WTC11 (cell line): ENCODE measurements around the gene MIGA2. TPM values are rescaled to one million over a fixed set of nuclear protein-coding genes. Genes with fewer than 3 reads are reported as not detected.

Experiments
- ATAC-seq: fragments of 200-7000 bp; cut with Tn5 transposase; 2 replicates; pipeline ENCODE4 v1.10.0; 2021; ENCODE audit warnings: mild to moderate bottlenecking, moderate library complexity
- CTCF ChIA-PET: fragments of 300-600 bp; sonication (Branson Sonifier 250); formaldehyde crosslinking; loops from one replicate; lab custom pipeline; 2021; ENCODE audit warnings: antibody characterized with exemption; lab: Charles Lee
- POLR2A ChIA-PET: fragments of 350-600 bp; sonication (Branson Sonifier 250); formaldehyde crosslinking; loops from one replicate; lab custom pipeline; 2021; ENCODE audit warnings: antibody characterized with exemption; lab: Charles Lee
- DNase-seq: peaks from one replicate; pipeline ENCODE4 v3.0.0; 2021; ENCODE audit warnings: low spot score
- H3K27ac Mint-ChIP-seq: 2 replicates; pipeline ENCODE4 v1.8.0; 2021; ENCODE audit warnings: mixed read lengths
- H3K27me3 Mint-ChIP-seq: 2 replicates; pipeline ENCODE4 v1.8.0; 2021; ENCODE audit warnings: low read depth, mild to moderate bottlenecking, moderate library complexity, mixed read lengths
- H3K36me3 Mint-ChIP-seq: 2 replicates; pipeline ENCODE4 v1.8.0; 2021; ENCODE audit warnings: mixed read lengths
- H3K4me1 Mint-ChIP-seq: 2 replicates; pipeline ENCODE4 v1.8.0; 2022; ENCODE audit warnings: mixed read lengths
- H3K4me3 Mint-ChIP-seq: 2 replicates; pipeline ENCODE4 v1.8.0; 2021; ENCODE audit warnings: mild to moderate bottlenecking, moderate library complexity, mixed read lengths
- H3K9me3 Mint-ChIP-seq: 2 replicates; pipeline ENCODE4 v1.8.0; 2021; ENCODE audit warnings: mixed read lengths
- EMX1 ChIP-seq: fragments of 250-450 bp; sonication (Bioruptor Pico); IDR thresholded peaks from 2 replicates; pipeline ENCODE4 v1.8.0; 2021; ENCODE audit warnings: mild to moderate bottlenecking
- MXD4 ChIP-seq: fragments of 250-450 bp; sonication (Bioruptor Pico); IDR thresholded peaks from 2 replicates; pipeline ENCODE4 v1.8.0; 2021; ENCODE audit warnings: mild to moderate bottlenecking, moderate library complexity, borderline replicate concordance
- NFATC4 ChIP-seq: fragments of 250-450 bp; sonication (Bioruptor Pico); IDR thresholded peaks from 2 replicates; pipeline ENCODE4 v1.9.0; 2021; ENCODE audit warnings: mild to moderate bottlenecking
- NR3C1 ChIP-seq: sonication (generic); formaldehyde crosslinking; conservative IDR thresholded peaks from 2 replicates; pipeline ENCODE4 v1.8.1; 2023; ENCODE audit warnings: low read depth, mild to moderate bottlenecking, missing genetic modification reagents
- RELA ChIP-seq: sonication (generic); formaldehyde crosslinking; IDR thresholded peaks from 2 replicates; pipeline ENCODE4 v1.8.1; 2022; ENCODE audit warnings: missing genetic modification reagents, mild to moderate bottlenecking, borderline replicate concordance
- RORB ChIP-seq: fragments of 250-450 bp; sonication (Bioruptor Pico); IDR thresholded peaks from 2 replicates; pipeline ENCODE4 v1.9.0; 2021; ENCODE audit warnings: mild to moderate bottlenecking
- SP1 ChIP-seq: sonication (generic); formaldehyde crosslinking; conservative IDR thresholded peaks from 2 replicates; pipeline ENCODE4 v1.8.1; 2022; ENCODE audit warnings: missing genetic modification reagents
- TCF7 ChIP-seq: sonication (generic); formaldehyde crosslinking; IDR thresholded peaks from 2 replicates; pipeline ENCODE4 v1.8.0; 2022; ENCODE audit warnings: mild to moderate bottlenecking, low read depth, missing genetic modification reagents, moderate library complexity
- ZNF232 ChIP-seq: sonication (generic); formaldehyde crosslinking; IDR thresholded peaks from 2 replicates; pipeline ENCODE4 v1.8.0; 2022; ENCODE audit warnings: mild to moderate bottlenecking, missing genetic modification reagents
- total RNA-seq: library from RNA; stranded (reverse); gene quantifications from 3 replicates; pipeline ENCODE4 v1.2.3, GENCODE V29; 2021
- TF ChIP-seq, protein P1 (sequence below): fragments of 200-600 bp; IDR thresholded peaks from 2 replicates; pipeline ENCODE4 v1.8.0; 2022; ENCODE audit warnings: antibody characterized with exemption
- TF ChIP-seq, protein P2 (sequence below): sonication (generic); formaldehyde crosslinking; IDR thresholded peaks from 2 replicates; pipeline ENCODE4 v1.8.1; 2023; ENCODE audit warnings: mild to moderate bottlenecking, missing genetic modification reagents, moderate library complexity
- TF ChIP-seq, protein P3 (sequence below): sonication (generic); formaldehyde crosslinking; IDR thresholded peaks from 2 replicates; pipeline ENCODE4 v1.8.0; 2023; ENCODE audit warnings: missing genetic modification reagents
- TF ChIP-seq, protein P4 (sequence below): sonication (generic); formaldehyde crosslinking; IDR thresholded peaks from 2 replicates; pipeline ENCODE4 v1.8.1; 2022; ENCODE audit warnings: low read depth, missing genetic modification reagents, borderline replicate concordance
- TF ChIP-seq, protein P5 (sequence below): sonication (generic); formaldehyde crosslinking; IDR thresholded peaks from 2 replicates; pipeline ENCODE4 v1.8.0; 2023; ENCODE audit warnings: missing genetic modification reagents, mild to moderate bottlenecking, borderline replicate concordance
- TF ChIP-seq, protein P6 (sequence below): fragments of 250-450 bp; sonication (Bioruptor Pico); IDR thresholded peaks from 2 replicates; pipeline ENCODE4 v1.8.0; 2021; ENCODE audit warnings: mild to moderate bottlenecking
- TF ChIP-seq, protein P7 (sequence below): sonication (generic); formaldehyde crosslinking; IDR thresholded peaks from 2 replicates; pipeline ENCODE4 v1.8.1; 2023; ENCODE audit warnings: mild to moderate bottlenecking, moderate library complexity, missing genetic modification reagents
- TF ChIP-seq, protein P8 (sequence below): sonication (generic); formaldehyde crosslinking; IDR thresholded peaks from 2 replicates; pipeline ENCODE4 v1.8.0; 2023; ENCODE audit warnings: mild to moderate bottlenecking, missing genetic modification reagents

Gene MIGA2
- total RNA-seq, 1 experiment from 2014 or later: 61.7 TPM

DNA sequence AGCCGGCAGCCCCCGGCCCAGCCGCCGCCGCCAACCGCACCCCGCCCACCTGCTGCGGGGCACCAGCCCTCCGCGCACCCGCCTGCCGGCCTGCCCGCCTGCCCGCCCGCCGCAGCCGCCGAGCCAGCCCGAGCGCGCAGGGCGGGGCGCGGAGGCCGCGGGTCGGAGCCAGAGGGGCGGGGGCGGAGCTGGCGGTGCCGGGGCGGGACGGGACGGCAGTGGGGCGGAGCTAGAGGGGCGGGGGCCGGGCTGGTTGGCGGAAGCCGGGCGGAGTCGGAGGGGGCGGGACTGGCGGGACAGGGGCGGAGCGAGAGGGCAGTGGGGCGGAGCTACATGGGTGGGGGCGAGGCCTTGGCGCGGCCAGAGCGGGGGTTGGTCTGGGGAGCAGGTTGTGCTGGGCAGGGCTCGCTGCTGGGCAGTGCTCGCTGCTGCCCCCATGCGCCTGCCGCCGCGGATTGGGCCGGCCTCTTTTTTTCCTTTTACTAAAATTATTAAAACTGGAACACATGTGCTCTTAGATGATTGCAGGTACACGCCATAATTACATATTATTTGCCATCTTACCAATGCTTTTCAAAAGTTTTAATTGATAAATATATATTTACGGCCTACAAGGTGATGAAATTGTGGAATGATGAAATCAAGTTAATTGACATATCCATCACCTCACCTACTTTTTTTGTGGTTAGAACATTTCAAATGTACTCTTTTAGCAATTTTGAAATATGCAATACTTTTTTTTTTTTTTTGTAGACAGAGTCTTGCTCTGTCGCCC, 8.0 kb upstream of the MIGA2 start, which contains the start of gene SH3GLB2:
TSS of gene SH3GLB2 (minus strand) at position 140 of the 775 bp plus-strand sequence. CDS start 177 bp downstream, outside the sequence.
- DNase-seq (peak; percentile 96), ATAC-seq (peak; percentile 94)
- Mint-ChIP-seq H3K4me1 (peaks cover 23% of the 10 kb centered on the region), H3K27me3 (no peaks in the 10 kb centered on the region), H3K36me3 (no peaks in the 10 kb centered on the region), H3K9me3 (no peaks in the 10 kb centered on the region), H3K4me3 (peak within 1 kb of the TSS; percentile 83), H3K27ac (peak within 1 kb of the TSS; percentile 84)
- CTCF ChIA-PET: interaction anchor here (0.5 to 2.2 kb wide), 64 partner anchors 8 to 859 kb away, joined by 3 to 28 read pairs (median 4); partner anchors contain the start of genes CRAT, DOLPP1, ENDOG and GOLGA2
- POLR2A ChIA-PET: interaction anchor here (0.6 to 0.7 kb wide), 3 partner anchors 98 to 210 kb away, joined by 3 to 4 read pairs (median 3); partner anchors contain the start of genes ENDOG and SPOUT1
- TF ChIP-seq TCF7 (no peak), RELA (no peak), EMX1 (CRISPR knock-in tag) (no peak), ZNF232 (CRISPR knock-in tag) (no peak), SP1 (peak; percentile 77; the same call in 1 of the 2 replicates), NR3C1 (CRISPR knock-in tag) (no peak)
- TF ChIP-seq, protein P1, sequence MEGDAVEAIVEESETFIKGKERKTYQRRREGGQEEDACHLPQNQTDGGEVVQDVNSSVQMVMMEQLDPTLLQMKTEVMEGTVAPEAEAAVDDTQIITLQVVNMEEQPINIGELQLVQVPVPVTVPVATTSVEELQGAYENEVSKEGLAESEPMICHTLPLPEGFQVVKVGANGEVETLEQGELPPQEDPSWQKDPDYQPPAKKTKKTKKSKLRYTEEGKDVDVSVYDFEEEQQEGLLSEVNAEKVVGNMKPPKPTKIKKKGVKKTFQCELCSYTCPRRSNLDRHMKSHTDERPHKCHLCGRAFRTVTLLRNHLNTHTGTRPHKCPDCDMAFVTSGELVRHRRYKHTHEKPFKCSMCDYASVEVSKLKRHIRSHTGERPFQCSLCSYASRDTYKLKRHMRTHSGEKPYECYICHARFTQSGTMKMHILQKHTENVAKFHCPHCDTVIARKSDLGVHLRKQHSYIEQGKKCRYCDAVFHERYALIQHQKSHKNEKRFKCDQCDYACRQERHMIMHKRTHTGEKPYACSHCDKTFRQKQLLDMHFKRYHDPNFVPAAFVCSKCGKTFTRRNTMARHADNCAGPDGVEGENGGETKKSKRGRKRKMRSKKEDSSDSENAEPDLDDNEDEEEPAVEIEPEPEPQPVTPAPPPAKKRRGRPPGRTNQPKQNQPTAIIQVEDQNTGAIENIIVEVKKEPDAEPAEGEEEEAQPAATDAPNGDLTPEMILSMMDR: peak; percentile 52
- TF ChIP-seq, protein P2, sequence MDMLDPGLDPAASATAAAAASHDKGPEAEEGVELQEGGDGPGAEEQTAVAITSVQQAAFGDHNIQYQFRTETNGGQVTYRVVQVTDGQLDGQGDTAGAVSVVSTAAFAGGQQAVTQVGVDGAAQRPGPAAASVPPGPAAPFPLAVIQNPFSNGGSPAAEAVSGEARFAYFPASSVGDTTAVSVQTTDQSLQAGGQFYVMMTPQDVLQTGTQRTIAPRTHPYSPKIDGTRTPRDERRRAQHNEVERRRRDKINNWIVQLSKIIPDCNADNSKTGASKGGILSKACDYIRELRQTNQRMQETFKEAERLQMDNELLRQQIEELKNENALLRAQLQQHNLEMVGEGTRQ: no peak
- TF ChIP-seq, protein P3, sequence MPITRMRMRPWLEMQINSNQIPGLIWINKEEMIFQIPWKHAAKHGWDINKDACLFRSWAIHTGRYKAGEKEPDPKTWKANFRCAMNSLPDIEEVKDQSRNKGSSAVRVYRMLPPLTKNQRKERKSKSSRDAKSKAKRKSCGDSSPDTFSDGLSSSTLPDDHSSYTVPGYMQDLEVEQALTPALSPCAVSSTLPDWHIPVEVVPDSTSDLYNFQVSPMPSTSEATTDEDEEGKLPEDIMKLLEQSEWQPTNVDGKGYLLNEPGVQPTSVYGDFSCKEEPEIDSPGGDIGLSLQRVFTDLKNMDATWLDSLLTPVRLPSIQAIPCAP (CRISPR knock-in tag): no peak

DNA sequence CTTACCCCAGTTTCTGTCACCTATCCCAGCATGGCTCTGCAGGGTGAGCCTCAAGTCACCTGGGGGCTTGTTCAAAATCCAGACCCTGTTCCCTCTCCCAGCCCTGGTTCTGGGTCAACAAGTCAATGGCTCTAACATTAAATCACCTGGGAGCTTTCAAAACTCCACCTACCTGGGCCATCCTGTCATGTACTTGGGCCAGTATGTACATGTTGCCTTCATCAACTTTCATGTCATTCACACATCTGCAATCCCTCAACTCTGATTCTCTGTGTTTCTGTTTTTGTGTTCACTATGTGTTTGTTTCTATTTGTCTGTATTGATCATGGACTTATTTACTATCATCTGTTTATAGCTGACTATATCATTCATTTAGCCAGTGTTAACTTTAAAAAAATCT, 6.2 kb upstream of the MIGA2 start:
- ATAC-seq (no peak), DNase-seq (no peak)
- no peaks in the 10 kb centered on the region for H3K27me3 Mint-ChIP-seq
- ChIA-PET POLR2A (no interaction called here), CTCF (interaction anchor here (1.4 kb wide), 1 partner anchor 8 kb away, joined by 4 read pairs; no protein-coding TSS in a partner anchor)
- no peaks in the 10 kb centered on the region for H3K36me3 Mint-ChIP-seq
- H3K9me3 Mint-ChIP-seq: no peaks in the 10 kb centered on the region
- peaks cover 19% of the 10 kb centered on the region for H3K4me1 Mint-ChIP-seq
- H3K27ac Mint-ChIP-seq: no peak overlapping the region
- no peak overlapping the region for H3K4me3 Mint-ChIP-seq
- TF ChIP-seq RORB (CRISPR knock-in tag) (no peak), MXD4 (no peak), NFATC4 (CRISPR knock-in tag) (no peak)
- TF ChIP-seq, protein P4, sequence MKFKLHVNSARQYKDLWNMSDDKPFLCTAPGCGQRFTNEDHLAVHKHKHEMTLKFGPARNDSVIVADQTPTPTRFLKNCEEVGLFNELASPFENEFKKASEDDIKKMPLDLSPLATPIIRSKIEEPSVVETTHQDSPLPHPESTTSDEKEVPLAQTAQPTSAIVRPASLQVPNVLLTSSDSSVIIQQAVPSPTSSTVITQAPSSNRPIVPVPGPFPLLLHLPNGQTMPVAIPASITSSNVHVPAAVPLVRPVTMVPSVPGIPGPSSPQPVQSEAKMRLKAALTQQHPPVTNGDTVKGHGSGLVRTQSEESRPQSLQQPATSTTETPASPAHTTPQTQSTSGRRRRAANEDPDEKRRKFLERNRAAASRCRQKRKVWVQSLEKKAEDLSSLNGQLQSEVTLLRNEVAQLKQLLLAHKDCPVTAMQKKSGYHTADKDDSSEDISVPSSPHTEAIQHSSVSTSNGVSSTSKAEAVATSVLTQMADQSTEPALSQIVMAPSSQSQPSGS (CRISPR knock-in tag): no peak
- TF ChIP-seq, protein P5, sequence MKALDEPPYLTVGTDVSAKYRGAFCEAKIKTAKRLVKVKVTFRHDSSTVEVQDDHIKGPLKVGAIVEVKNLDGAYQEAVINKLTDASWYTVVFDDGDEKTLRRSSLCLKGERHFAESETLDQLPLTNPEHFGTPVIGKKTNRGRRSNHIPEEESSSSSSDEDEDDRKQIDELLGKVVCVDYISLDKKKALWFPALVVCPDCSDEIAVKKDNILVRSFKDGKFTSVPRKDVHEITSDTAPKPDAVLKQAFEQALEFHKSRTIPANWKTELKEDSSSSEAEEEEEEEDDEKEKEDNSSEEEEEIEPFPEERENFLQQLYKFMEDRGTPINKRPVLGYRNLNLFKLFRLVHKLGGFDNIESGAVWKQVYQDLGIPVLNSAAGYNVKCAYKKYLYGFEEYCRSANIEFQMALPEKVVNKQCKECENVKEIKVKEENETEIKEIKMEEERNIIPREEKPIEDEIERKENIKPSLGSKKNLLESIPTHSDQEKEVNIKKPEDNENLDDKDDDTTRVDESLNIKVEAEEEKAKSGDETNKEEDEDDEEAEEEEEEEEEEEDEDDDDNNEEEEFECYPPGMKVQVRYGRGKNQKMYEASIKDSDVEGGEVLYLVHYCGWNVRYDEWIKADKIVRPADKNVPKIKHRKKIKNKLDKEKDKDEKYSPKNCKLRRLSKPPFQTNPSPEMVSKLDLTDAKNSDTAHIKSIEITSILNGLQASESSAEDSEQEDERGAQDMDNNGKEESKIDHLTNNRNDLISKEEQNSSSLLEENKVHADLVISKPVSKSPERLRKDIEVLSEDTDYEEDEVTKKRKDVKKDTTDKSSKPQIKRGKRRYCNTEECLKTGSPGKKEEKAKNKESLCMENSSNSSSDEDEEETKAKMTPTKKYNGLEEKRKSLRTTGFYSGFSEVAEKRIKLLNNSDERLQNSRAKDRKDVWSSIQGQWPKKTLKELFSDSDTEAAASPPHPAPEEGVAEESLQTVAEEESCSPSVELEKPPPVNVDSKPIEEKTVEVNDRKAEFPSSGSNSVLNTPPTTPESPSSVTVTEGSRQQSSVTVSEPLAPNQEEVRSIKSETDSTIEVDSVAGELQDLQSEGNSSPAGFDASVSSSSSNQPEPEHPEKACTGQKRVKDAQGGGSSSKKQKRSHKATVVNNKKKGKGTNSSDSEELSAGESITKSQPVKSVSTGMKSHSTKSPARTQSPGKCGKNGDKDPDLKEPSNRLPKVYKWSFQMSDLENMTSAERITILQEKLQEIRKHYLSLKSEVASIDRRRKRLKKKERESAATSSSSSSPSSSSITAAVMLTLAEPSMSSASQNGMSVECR (CRISPR knock-in tag): no peak
- TF ChIP-seq, protein P3 (CRISPR knock-in tag): no peak
- TF ChIP-seq, protein P6, sequence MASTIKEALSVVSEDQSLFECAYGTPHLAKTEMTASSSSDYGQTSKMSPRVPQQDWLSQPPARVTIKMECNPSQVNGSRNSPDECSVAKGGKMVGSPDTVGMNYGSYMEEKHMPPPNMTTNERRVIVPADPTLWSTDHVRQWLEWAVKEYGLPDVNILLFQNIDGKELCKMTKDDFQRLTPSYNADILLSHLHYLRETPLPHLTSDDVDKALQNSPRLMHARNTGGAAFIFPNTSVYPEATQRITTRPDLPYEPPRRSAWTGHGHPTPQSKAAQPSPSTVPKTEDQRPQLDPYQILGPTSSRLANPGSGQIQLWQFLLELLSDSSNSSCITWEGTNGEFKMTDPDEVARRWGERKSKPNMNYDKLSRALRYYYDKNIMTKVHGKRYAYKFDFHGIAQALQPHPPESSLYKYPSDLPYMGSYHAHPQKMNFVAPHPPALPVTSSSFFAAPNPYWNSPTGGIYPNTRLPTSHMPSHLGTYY (CRISPR knock-in tag): no peak
- TF ChIP-seq, protein P7, sequence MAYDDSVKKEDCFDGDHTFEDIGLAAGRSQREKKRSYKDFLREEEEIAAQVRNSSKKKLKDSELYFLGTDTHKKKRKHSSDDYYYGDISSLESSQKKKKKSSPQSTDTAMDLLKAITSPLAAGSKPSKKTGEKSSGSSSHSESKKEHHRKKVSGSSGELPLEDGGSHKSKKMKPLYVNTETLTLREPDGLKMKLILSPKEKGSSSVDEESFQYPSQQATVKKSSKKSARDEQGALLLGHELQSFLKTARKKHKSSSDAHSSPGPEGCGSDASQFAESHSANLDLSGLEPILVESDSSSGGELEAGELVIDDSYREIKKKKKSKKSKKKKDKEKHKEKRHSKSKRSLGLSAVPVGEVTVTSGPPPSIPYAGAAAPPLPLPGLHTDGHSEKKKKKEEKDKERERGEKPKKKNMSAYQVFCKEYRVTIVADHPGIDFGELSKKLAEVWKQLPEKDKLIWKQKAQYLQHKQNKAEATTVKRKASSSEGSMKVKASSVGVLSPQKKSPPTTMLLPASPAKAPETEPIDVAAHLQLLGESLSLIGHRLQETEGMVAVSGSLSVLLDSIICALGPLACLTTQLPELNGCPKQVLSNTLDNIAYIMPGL (CRISPR knock-in tag): no peak
- TF ChIP-seq, protein P8, sequence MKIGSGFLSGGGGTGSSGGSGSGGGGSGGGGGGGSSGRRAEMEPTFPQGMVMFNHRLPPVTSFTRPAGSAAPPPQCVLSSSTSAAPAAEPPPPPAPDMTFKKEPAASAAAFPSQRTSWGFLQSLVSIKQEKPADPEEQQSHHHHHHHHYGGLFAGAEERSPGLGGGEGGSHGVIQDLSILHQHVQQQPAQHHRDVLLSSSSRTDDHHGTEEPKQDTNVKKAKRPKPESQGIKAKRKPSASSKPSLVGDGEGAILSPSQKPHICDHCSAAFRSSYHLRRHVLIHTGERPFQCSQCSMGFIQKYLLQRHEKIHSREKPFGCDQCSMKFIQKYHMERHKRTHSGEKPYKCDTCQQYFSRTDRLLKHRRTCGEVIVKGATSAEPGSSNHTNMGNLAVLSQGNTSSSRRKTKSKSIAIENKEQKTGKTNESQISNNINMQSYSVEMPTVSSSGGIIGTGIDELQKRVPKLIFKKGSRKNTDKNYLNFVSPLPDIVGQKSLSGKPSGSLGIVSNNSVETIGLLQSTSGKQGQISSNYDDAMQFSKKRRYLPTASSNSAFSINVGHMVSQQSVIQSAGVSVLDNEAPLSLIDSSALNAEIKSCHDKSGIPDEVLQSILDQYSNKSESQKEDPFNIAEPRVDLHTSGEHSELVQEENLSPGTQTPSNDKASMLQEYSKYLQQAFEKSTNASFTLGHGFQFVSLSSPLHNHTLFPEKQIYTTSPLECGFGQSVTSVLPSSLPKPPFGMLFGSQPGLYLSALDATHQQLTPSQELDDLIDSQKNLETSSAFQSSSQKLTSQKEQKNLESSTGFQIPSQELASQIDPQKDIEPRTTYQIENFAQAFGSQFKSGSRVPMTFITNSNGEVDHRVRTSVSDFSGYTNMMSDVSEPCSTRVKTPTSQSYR (CRISPR knock-in tag): no peak
